Left ventricle myocardium superior (tissue), 1 donor: ENCODE results near the gene DNAJC4. TPM values are rescaled to one million over a fixed set of nuclear protein-coding genes. Genes with fewer than 3 reads are reported as not detected.

Experiments
- ATAC-seq: fragments of 200-7000 bp; cut with Tn5 transposase; one replicate; pipeline ENCODE4 v1.9.1; 2020; ENCODE audit warnings: mild to moderate bottlenecking, moderate library complexity
- DNase-seq: peaks from one replicate; pipeline ENCODE4 v3.0.0-alpha.2; 2020
- intact Hi-C: fragments of 100-400 bp; cut with micrococcal nuclease; formaldehyde crosslinking; loops from one replicate; pipeline ENCODE4 v1.11.0; 2022
- total RNA-seq: library from RNA; stranded (reverse); fragmentation: NEBNext Ultra II Directional; extraction: Animal tissue kit (Norgen Biotek cat#: 25700); gene quantifications from one replicate; pipeline ENCODE4 v1.2.1, GENCODE V29; 2021
- donor health status: DM: no; HTN: yes; CAD: no; lungs with severe emphysema.

Gene DNAJC4
- total RNA-seq, 1 donor from 2014 or later = 59.1 TPM

DNA sequence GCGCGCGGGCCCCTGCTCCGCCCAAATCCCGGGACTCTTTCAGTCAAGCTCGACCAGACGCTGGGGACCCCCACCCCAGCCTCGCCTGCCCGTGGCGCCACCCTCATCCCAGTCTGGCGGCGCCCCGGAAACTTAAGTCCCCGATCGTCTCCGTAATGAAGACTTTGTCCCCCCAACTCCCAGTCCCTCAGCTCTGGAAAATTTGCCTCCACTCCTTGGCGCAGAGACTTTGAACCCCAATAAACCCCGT lies 21.3 kb downstream of the DNAJC4 start:
- ATAC-seq = no peak
- no peak for DNase-seq
- intact Hi-C loops = no loop called here

- peak; percentile 17 for ATAC-seq
- DNase-seq = peak; percentile 68
- intact Hi-C loops = no loop called here
Measured at GRCh38 chr11:64252003-64252872, 21.9 kb downstream of the DNAJC4 start.

DNA sequence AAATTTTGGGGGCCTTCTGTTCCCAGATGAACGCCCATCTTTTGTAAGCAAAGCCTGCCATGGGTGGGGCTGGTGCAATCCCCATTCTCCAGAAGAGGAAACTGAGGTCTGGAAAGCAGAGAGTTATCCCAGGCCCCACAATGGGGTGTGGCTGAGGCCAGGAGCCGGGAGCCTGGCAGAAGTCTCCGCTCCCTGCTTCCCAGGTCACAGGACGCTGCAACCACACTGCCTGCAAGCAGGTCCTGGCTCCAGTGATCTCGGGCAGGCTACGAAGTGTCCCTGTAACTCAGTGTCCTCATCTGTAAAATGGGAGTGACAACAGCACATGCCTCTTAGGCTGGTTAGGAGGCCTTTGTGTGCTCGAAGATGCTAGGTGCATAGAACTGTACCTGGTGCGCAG lies 22.7 kb downstream of the DNAJC4 start:
- intact Hi-C loops = no loop called here
- ATAC-seq = no peak
- no peak for DNase-seq

- DNase-seq (peak; percentile 67), ATAC-seq (peak; percentile 25)
- intact Hi-C loops = no loop called here
Measured at GRCh38 chr11:64253481-64253880, 23.1 kb downstream of the DNAJC4 start.

GRCh38 chr11:64254326-64254725 lies 24.0 kb downstream of the DNAJC4 start:
- ATAC-seq (no peak), DNase-seq (no peak)
- intact Hi-C loops = no loop called here

- DNase-seq (no peak), ATAC-seq (no peak)
- intact Hi-C loops = no loop called here
Measured at GRCh38 chr11:64255135-64256128, 25.1 kb downstream of the DNAJC4 start.

DNA sequence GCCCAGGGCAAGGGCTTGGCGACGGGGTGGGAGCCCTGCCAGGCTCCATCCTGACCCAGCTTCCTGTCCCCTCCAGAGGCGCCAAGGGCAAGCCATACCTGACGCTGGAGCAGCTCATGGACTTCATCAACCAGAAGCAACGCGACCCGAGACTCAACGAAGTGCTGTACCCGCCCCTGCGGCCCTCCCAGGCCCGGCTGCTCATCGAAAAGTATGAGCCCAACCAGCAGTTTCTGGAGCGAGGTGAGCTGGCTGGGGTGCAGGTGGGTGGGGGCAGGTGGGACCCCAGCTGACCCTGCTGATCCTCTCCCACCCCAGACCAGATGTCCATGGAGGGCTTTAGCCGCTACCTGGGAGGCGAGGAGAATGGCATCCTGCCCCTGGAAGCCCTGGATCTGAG lies 26.0 kb downstream of the DNAJC4 start:
- DNase-seq = no peak
- intact Hi-C loops = no loop called here
- no peak for ATAC-seq

DNA sequence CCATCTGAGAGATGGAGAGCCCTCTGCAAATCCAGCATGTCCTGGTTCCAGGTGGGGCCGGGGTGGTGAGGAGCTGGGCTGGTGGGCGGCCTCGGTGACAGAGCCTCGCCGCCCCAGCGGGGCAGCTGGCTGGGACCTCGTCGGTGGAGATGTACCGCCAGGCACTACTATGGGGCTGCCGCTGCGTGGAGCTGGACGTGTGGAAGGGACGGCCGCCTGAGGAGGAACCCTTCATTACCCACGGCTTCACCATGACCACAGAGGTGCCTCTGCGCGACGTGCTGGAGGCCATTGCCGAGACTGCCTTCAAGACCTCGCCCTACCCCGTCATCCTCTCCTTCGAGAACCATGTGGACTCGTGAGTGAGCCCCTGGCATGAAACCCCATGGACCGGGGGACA lies 28.0 kb downstream of the DNAJC4 start:
- DNase-seq (no peak), ATAC-seq (no peak)
- intact Hi-C loops = no loop called here

- intact Hi-C loops = no loop called here
- ATAC-seq (no peak), DNase-seq (no peak)
Measured at GRCh38 chr11:64258946-64259532, 28.7 kb downstream of the DNAJC4 start.

DNA sequence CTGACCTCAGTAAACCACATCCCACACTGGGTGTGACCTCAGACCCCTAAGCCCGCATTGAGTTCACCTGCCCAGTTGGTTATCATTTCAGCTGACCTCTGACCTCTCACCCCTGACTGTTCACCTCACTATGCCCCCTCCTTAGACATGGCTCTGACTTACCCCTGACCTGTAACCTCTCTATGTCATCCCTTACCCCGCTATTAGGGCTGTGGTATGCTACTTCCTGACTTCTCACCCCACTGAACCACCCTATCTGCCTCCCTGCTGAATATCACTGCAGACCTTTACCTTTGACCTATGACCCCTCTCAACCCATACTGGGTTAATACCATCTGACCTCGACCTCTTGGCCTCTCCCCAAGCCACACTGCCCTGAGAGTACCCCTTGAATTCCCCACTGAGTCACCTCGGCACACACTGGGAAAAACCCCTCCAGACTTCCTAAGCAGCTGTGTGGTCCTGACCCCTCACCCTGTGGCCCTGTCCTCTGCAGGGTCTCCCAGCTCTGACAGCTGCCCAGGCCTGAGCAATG lies 29.3 kb downstream of the DNAJC4 start:
- DNase-seq (no peak), ATAC-seq (no peak)
- intact Hi-C loops = no loop called here

DNA sequence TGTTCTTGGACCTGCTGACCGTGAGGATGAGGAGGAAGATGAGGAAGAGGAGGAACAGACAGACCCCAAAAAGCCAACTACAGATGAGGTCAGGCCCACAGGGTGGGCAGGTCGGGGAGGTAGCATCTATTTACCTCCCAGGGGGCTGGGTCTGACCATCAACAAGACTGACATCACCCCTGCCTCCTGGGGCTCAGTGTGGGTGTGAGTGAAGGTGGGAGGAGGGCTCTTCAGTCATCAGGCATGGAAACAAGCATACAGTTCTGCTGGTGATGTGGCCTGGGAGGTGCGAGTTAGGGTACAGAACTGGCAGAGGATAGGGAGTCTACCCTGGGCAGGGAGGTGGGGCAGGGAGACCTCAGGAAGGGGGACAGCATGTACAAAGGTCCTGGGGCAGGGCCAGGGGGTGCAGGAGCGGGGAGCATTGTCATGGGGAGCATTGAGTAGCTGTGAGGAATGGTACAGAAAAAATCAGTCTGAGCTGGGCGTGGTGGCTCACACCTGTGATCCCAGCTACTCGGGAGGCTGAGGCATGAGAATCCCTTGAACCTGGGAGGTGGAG lies 29.9 kb downstream of the DNAJC4 start:
- intact Hi-C loops = no loop called here
- ATAC-seq = no peak
- no peak for DNase-seq

DNA sequence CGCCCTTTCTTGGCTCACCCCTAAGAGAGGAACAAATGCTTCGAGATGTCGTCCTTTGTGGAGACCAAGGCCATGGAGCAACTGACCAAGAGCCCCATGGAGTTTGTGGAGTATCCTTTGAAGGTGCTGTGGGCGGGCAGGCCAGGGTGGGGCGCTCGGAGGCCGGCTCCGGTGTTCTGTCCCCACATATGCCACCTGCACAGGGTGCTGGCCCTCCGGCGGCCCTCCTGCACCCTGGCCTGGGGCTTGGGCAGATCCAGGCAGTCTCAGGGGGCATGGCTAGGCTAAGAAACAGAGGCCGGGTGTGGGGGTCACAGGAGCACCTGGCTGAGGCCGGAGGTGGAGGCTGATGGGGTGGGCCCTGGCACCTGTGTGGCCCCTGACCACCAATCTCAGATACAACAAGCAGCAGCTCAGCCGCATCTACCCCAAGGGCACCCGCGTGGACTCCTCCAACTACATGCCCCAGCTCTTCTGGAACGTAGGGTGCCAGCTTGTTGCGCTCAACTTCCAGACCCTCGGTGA lies 31.3 kb downstream of the DNAJC4 start:
- DNase-seq (no peak), ATAC-seq (no peak)
- intact Hi-C loops = no loop called here

- intact Hi-C loops = no loop called here
- no peak for DNase-seq
Measured at GRCh38 chr11:64262271-64263002, 32.1 kb downstream of the DNAJC4 start.

GRCh38 chr11:64263021-64263946 lies 32.9 kb downstream of the DNAJC4 start:
- DNase-seq (no peak), ATAC-seq (no peak)
- intact Hi-C loops = no loop called here

More at GRCh38 chr11:64262271-64263002, 32.1 kb downstream of the DNAJC4 start:
- no peak for ATAC-seq

DNA sequence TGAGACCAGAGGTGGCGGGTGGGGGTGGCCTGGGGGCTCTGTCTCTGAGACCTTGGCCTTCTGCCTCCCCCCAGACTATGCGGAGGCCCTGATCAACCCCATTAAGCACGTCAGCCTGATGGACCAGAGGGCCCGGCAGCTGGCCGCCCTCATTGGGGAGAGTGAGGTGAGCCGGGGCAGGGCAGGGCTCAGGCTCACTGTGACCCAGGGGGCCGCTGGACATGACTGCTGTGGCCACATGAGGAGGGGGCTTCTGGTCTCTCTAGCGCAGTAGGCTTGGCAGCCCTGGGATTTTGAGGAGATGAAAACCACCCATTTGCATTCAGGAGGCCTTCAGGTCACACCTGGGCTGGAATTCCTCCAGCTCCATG lies 33.6 kb downstream of the DNAJC4 start:
- ATAC-seq (no peak), DNase-seq (no peak)
- intact Hi-C loops = no loop called here

DNA sequence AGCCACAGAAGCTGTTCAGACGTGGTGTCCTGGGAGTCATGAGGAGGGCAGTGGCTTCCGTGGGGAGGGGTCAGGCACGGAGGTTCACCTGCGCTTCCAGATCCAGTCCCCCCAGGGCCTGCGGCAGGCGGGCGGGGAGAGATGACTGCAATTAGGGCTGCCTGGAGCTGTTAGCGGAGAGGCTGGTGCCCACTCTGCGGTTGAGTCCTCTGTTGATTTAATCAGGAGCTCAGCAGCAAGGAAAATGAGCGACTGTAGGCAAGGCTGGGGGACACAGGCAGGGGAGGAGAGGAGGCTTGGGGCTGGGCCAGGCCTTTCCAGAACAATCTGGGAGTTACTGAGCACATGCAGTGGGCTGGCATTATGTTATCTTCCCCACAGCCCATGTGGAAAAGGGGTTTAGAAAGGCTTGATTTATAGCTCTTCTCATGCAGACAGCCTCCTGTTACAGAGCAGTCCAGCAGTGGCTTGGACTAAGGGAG lies 34.1 kb downstream of the DNAJC4 start:
- DNase-seq (no peak), ATAC-seq (no peak)
- intact Hi-C loops = no loop called here
